HEK293T (cell line): ENCODE data around the gene UAP1L1.

Experiments used
- CTCF ChIA-PET: fragments of 350-600 bp; formaldehyde crosslinking; extraction: SDS; loops from one replicate; lab custom pipeline; 2021; ENCODE audit warnings: antibody characterized with exemption, inconsistent platforms; lab: Yijun Ruan, JAX
- POLR2A ChIA-PET: fragments of 350-600 bp; formaldehyde crosslinking; extraction: SDS; loops from one replicate; lab custom pipeline; 2020; ENCODE audit warnings: antibody characterized with exemption, inconsistent platforms; lab: Yijun Ruan, JAX
- DNase-seq: peaks from one replicate; pipeline ENCODE4 v3.0.0; 2012; ENCODE audit warnings: mixed read lengths; ENCODE audit errors: extremely low spot score
- ARNT ChIP-seq: fragments of 450-650 bp; IDR thresholded peaks from 2 replicates; pipeline ENCODE4 v1.6.1; 2017; ENCODE audit warnings: mild to moderate bottlenecking
- BHLHE40 ChIP-seq: fragments of 450-650 bp; IDR thresholded peaks from 2 replicates; pipeline ENCODE4 v1.6.1; 2016; ENCODE audit warnings: mild to moderate bottlenecking, moderate library complexity, borderline replicate concordance
- CTBP1 ChIP-seq: fragments of 450-650 bp; IDR thresholded peaks from 2 replicates; pipeline ENCODE4 v1.6.1; 2016; ENCODE audit warnings: borderline replicate concordance
- ELF4 ChIP-seq: fragments of 450-650 bp; IDR thresholded peaks from 2 replicates; pipeline ENCODE4 v1.6.1; 2017; ENCODE audit warnings: antibody characterized with exemption
- FOXA1 ChIP-seq: fragments of 450-650 bp; IDR thresholded peaks from 2 replicates; pipeline ENCODE4 v1.6.1; 2016; ENCODE audit warnings: mild to moderate bottlenecking
- FOXK2 ChIP-seq: fragments of 450-650 bp; IDR thresholded peaks from 2 replicates; pipeline ENCODE4 v1.6.1; 2016; ENCODE audit warnings: mild to moderate bottlenecking
- FOXM1 ChIP-seq: fragments of 450-650 bp; IDR thresholded peaks from 2 replicates; pipeline ENCODE4 v1.6.1; 2017; ENCODE audit warnings: mild to moderate bottlenecking, borderline replicate concordance
- HDGF ChIP-seq: fragments of 450-650 bp; IDR thresholded peaks from 2 replicates; pipeline ENCODE4 v1.6.1; 2017; ENCODE audit warnings: antibody characterized with exemption, borderline replicate concordance
- L3MBTL2 ChIP-seq: fragments of 450-650 bp; conservative IDR thresholded peaks from 2 replicates; pipeline ENCODE4 v1.6.1; 2016; ENCODE audit warnings: mild to moderate bottlenecking
- LEF1 ChIP-seq: fragments of 450-650 bp; IDR thresholded peaks from 2 replicates; pipeline ENCODE4 v1.6.1; 2017; ENCODE audit warnings: mild to moderate bottlenecking, borderline replicate concordance
- NFRKB ChIP-seq: fragments of 450-650 bp; IDR thresholded peaks from 2 replicates; pipeline ENCODE4 v1.6.1; 2016; ENCODE audit warnings: mild to moderate bottlenecking, moderate library complexity
- SP1 ChIP-seq: fragments of 450-650 bp; IDR thresholded peaks from 2 replicates; pipeline ENCODE4 v1.6.1; 2017
- SUZ12 ChIP-seq: fragments of 450-650 bp; IDR thresholded peaks from 2 replicates; pipeline ENCODE4 v1.6.1; 2016; ENCODE audit warnings: mild to moderate bottlenecking
- TARDBP ChIP-seq: fragments of 450-650 bp; IDR thresholded peaks from 2 replicates; pipeline ENCODE4 v1.6.1; 2016
- ZNF384 ChIP-seq: fragments of 450-650 bp; IDR thresholded peaks from 2 replicates; pipeline ENCODE4 v1.6.1; 2016
- TF ChIP-seq, protein P1 (sequence below): fragments of 450-650 bp; IDR thresholded peaks from 2 replicates; pipeline ENCODE4 v1.6.1; 2016

UAP1L1 gene

GRCh38 chr9:137070906-137071275 lies 6.4 kb upstream of the UAP1L1 start:
- TF ChIP-seq ZNF384, result no peak
- TF ChIP-seq NFRKB, result no peak
- no peak for TF ChIP-seq FOXK2
- 0 out of 2 replicates have a peak, but pooled peaks have one; percentile 1 for TF ChIP-seq L3MBTL2
- CTCF ChIA-PET, result interaction anchor here (0.8 to 2.4 kb wide), 6 partner anchors 13 to 166 kb away, joined by 3 to 11 read pairs (median 6); partner anchors contain the start of genes ABCA2 and NPDC1
- DNase-seq, result no peak
- POLR2A ChIA-PET, result interaction anchor here (1.2 to 3.2 kb wide), 5 partner anchors 13 to 170 kb away, joined by 3 to 27 read pairs (median 5); partner anchors contain the start of gene MAN1B1

DNA sequence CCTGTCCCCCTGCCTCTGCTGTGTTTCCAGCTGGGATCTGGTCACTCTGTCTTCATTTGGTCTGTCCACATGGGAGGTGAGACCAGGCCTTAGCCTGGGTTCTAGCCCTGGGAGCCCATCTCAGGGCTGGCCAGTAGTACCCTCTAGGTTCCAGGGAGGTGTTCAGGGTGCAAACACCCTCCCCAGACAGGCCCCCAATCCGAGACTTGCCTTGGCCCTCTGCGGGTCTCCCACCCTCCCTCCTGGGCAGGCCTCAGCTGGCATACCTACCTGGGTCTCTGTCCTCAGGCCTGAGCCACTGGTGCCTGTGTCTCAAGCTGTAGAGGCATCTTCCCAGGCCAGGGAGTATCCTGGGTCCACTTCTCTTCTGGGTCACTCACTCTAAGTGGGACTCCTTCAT lies 6.0 kb upstream of the UAP1L1 start:
- POLR2A ChIA-PET, result interaction anchor here (1.3 to 3.2 kb wide), 4 partner anchors 12 to 169 kb away, joined by 3 to 27 read pairs (median 6); partner anchors contain the start of gene MAN1B1
- CTCF ChIA-PET, result interaction anchor here (1.2 to 2.4 kb wide), 4 partner anchors 13 to 42 kb away, joined by 3 to 11 read pairs (median 8); partner anchors contain the start of genes ABCA2 and NPDC1
- TF ChIP-seq LEF1 (no peak), ELF4 (no peak), NFRKB (no peak), ARNT (no peak), BHLHE40 (no peak), FOXM1 (no peak), SP1 (no peak), TARDBP (no peak), ZNF384 (no peak), FOXA1 (no peak), CTBP1 (no peak), L3MBTL2 (no peak)
- no peak for DNase-seq

GRCh38 chr9:137073992-137074399 lies 3.3 kb upstream of the UAP1L1 start:
- CTCF ChIA-PET, result interaction anchor here (1.0 kb wide), 1 partner anchor 10 kb away, joined by 3 read pairs; no protein-coding TSS in a partner anchor
- POLR2A ChIA-PET, result interaction anchor here (1.5 kb wide), 1 partner anchor 55 kb away, joined by 3 read pairs; no protein-coding TSS in a partner anchor

GRCh38 chr9:137074657-137075274 lies 2.6 kb upstream of the UAP1L1 start:
- CTCF ChIA-PET, result no interaction called here
- DNase-seq, result no peak
- no peak for TF ChIP-seq FOXA1
- TF ChIP-seq, protein P1, sequence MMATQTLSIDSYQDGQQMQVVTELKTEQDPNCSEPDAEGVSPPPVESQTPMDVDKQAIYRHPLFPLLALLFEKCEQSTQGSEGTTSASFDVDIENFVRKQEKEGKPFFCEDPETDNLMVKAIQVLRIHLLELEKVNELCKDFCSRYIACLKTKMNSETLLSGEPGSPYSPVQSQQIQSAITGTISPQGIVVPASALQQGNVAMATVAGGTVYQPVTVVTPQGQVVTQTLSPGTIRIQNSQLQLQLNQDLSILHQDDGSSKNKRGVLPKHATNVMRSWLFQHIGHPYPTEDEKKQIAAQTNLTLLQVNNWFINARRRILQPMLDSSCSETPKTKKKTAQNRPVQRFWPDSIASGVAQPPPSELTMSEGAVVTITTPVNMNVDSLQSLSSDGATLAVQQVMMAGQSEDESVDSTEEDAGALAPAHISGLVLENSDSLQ, result no peak
- no peak for TF ChIP-seq FOXM1
- no peak for TF ChIP-seq SUZ12
- TF ChIP-seq BHLHE40, result no peak
- TF ChIP-seq SP1, result no peak
- no peak for TF ChIP-seq TARDBP
- no peak for TF ChIP-seq HDGF
- no peak for TF ChIP-seq NFRKB
- no peak for TF ChIP-seq ELF4
- TF ChIP-seq L3MBTL2, result no peak
- no peak for TF ChIP-seq ZNF384
- TF ChIP-seq LEF1, result no peak
- no peak for TF ChIP-seq FOXK2
- TF ChIP-seq ARNT, result no peak
- no peak for TF ChIP-seq CTBP1
- POLR2A ChIA-PET, result interaction anchor here (1.5 kb wide), 1 partner anchor 55 kb away, joined by 3 read pairs; no protein-coding TSS in a partner anchor

More at GRCh38 chr9:137073992-137074399, 3.3 kb upstream of the UAP1L1 start:
- TF ChIP-seq HDGF, result no peak
- TF ChIP-seq TARDBP, result no peak
- no peak for TF ChIP-seq FOXK2
- no peak for TF ChIP-seq ARNT
- TF ChIP-seq SUZ12, result no peak
- DNase-seq, result no peak

- ChIA-PET CTCF (no interaction called here), POLR2A (interaction anchor here (1.5 to 2.5 kb wide), 2 partner anchors 11 to 54 kb away, joined by 3 to 15 read pairs; partner anchors contain the start of gene MAN1B1)
- no peak for DNase-seq
- no peak for TF ChIP-seq ELF4
Measured at GRCh38 chr9:137075275-137075775, 2.0 kb upstream of the UAP1L1 start.

DNA sequence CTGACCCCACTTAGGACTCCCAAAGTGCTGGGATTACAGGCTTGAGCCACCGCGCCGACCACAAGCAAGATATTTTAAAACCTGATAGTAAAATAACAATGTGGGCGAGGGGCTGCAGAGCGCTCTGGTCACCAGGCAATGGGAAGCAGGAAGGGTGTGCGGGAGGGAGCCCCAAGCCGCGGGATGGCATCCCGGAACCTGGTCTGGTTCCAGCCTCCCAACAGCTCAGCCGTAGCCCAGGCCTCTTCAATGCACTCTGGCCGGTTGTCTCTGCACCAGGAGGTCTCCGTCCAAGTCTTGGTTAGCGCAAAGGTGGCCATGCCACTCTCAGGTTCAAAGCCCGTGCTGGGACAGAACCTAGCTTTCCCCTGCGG lies 694 bp upstream of the UAP1L1 start:
- TF ChIP-seq ZNF384 (no peak), TARDBP (no peak), FOXK2 (no peak), CTBP1 (no peak), L3MBTL2 (no peak), SUZ12 (no peak)
- CTCF ChIA-PET, result interaction anchor here (1.0 to 1.7 kb wide), 3 partner anchors 9 to 30 kb away, joined by 5 to 7 read pairs (median 6); partner anchors contain the start of gene NPDC1
- POLR2A ChIA-PET, result interaction anchor here (2.5 kb wide), 1 partner anchor 10 kb away, joined by 15 read pairs; the partner anchor contains the start of gene MAN1B1
- DNase-seq, result no peak

DNA sequence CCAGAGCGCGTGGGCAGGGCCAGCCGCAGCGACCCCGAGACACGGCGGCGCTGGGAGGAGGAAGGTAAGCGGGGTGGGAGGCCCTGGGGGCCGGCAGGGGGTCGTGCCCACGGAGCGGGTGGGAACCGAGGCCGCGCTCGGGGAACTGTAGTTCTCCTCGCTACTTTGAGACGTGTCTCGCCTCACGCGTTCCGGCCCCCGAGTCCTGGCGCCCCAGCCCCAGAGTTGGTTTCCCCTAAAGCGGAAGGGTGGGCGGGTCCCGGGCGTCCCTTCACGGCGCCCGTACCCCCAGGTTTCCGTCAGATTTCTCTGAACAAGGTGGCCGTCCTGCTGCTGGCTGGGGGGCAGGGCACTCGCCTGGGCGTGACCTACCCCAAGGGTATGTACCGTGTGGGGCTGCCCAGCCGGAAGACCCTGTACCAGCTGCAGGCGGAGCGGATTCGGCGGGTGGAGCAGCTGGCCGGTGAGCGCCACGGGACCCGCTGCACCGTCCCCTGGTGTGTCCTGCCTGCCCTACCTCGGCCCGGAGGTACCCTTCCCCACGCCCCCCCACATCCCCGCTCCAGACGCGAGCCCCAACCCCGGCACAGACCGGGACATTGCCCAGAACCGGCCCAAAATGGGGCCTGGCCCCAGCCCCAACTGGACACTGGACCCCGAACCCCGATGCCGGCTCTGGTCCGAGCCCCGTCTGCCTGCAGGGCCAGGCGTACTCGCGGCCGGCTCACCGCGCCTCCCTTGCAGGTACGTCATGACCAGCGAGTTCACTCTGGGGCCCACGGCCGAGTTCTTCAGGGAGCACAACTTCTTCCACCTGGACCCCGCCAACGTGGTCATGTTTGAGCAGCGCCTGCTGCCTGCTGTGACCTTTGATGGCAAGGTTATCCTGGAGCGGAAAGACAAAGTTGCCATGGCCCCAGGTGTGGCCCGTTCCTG lies 709 bp downstream of the UAP1L1 start:
- POLR2A ChIA-PET, result interaction anchor here (2.5 kb wide), 1 partner anchor 8 kb away, joined by 15 read pairs; the partner anchor contains the start of gene MAN1B1
- CTCF ChIA-PET, result interaction anchor here (1.0 to 1.7 kb wide), 2 partner anchors 8 to 10 kb away, joined by 3 to 7 read pairs; no protein-coding TSS in a partner anchor
- no peak for DNase-seq
- TF ChIP-seq NFRKB, result no peak
- TF ChIP-seq ARNT, result no peak
- TF ChIP-seq FOXA1, result no peak
